ENCODE measurements around the gene MATR3.

DNA sequence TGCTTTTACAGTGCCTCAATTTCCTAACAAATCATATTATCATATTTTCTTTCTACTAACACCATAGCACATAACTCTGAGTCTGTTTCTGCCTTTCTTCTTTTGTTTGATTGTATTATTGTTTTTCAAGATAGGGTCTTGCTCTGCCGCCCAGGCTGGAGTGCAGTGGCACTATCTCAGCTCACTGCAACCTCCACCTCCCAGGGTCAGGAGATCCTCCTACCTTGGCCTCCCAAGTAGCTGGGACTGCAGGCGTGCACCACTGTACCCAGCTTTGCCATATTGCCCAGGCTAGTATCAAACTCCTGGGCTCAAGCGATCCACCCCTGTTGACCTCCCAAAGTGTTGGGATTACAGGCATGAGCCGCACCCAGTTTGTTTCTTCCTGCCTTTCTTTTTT, 66.8 kb downstream of the MATR3 start:
- TF ChIP-seq, protein P1, sequence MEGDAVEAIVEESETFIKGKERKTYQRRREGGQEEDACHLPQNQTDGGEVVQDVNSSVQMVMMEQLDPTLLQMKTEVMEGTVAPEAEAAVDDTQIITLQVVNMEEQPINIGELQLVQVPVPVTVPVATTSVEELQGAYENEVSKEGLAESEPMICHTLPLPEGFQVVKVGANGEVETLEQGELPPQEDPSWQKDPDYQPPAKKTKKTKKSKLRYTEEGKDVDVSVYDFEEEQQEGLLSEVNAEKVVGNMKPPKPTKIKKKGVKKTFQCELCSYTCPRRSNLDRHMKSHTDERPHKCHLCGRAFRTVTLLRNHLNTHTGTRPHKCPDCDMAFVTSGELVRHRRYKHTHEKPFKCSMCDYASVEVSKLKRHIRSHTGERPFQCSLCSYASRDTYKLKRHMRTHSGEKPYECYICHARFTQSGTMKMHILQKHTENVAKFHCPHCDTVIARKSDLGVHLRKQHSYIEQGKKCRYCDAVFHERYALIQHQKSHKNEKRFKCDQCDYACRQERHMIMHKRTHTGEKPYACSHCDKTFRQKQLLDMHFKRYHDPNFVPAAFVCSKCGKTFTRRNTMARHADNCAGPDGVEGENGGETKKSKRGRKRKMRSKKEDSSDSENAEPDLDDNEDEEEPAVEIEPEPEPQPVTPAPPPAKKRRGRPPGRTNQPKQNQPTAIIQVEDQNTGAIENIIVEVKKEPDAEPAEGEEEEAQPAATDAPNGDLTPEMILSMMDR (IDR thresholded peaks at IDR 0.05), result no peak
- TF ChIP-seq POLR2AphosphoS5 (IDR thresholded peaks at IDR 0.05) (no peak), EP300 (IDR thresholded peaks at IDR 0.05) (no peak)
